ENCODE measurements around the gene NCAPD2.

DNA sequence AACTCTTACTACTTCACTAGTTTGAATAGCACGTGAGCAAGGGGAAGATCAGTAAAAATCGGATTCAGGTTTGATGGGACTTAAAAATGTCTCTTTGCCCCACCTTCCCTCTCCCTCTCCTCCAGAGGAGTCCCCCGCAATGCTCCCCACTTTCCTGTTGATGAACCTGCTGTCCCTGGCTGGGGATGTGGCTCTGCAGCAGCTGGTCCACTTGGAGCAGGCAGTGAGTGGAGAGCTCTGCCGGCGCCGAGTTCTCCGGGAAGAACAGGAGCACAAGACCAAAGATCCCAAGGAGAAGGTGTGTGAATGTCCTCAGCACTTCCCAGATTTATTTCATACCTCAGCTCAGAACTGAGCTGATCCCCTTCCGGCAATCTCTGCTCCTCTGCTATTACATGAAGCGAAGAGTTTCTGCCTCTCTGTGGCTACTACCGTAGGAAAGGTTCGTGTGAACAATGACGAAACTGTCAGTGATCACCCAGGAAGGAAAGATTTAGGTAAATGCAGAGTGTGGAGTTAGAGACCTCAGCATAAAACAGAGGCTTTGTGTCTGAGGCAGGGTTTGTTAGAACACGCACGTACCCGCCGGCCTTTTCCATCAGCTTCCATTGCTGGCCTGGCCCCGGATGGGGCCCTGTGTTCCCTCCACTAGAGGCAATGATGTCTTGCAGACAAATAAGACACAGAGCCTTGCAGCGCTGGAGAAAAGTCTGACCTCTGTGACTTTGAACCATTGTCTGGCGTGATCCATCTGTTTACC lies 33.0 kb downstream of the NCAPD2 start:
- TF ChIP-seq, protein P1, sequence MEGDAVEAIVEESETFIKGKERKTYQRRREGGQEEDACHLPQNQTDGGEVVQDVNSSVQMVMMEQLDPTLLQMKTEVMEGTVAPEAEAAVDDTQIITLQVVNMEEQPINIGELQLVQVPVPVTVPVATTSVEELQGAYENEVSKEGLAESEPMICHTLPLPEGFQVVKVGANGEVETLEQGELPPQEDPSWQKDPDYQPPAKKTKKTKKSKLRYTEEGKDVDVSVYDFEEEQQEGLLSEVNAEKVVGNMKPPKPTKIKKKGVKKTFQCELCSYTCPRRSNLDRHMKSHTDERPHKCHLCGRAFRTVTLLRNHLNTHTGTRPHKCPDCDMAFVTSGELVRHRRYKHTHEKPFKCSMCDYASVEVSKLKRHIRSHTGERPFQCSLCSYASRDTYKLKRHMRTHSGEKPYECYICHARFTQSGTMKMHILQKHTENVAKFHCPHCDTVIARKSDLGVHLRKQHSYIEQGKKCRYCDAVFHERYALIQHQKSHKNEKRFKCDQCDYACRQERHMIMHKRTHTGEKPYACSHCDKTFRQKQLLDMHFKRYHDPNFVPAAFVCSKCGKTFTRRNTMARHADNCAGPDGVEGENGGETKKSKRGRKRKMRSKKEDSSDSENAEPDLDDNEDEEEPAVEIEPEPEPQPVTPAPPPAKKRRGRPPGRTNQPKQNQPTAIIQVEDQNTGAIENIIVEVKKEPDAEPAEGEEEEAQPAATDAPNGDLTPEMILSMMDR (tag by site-specific recombination; IDR thresholded peaks at IDR 0.05): no peak
- TF ChIP-seq ZNF600 (tag by site-specific recombination; IDR thresholded peaks at IDR 0.05): no peak
- TF ChIP-seq, protein P2, sequence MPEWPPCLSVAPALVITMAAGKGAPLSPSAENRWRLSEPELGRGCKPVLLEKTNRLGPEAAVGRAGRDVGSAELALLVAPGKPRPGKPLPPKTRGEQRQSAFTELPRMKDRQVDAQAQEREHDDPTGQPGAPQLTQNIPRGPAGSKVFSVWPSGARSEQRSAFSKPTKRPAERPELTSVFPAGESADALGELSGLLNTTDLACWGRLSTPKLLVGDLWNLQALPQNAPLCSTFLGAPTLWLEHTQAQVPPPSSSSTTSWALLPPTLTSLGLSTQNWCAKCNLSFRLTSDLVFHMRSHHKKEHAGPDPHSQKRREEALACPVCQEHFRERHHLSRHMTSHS (tag by site-specific recombination; IDR thresholded peaks at IDR 0.05): no peak
